SKM-1 (cell line): Measurements from ENCODE around the gene USO1.
"Not testable (repeated sequence)": the region's sequence is repeated elsewhere in the genome, so short reads cannot be mapped to it uniquely, and the experiment has no call there.

Experiments used
- DNase-seq: peaks from one replicate; lab custom pipeline; 2025; ENCODE audit not compliant: unreplicated experiment; lab: John Stamatoyannopoulos, UW

USO1 gene

DNA sequence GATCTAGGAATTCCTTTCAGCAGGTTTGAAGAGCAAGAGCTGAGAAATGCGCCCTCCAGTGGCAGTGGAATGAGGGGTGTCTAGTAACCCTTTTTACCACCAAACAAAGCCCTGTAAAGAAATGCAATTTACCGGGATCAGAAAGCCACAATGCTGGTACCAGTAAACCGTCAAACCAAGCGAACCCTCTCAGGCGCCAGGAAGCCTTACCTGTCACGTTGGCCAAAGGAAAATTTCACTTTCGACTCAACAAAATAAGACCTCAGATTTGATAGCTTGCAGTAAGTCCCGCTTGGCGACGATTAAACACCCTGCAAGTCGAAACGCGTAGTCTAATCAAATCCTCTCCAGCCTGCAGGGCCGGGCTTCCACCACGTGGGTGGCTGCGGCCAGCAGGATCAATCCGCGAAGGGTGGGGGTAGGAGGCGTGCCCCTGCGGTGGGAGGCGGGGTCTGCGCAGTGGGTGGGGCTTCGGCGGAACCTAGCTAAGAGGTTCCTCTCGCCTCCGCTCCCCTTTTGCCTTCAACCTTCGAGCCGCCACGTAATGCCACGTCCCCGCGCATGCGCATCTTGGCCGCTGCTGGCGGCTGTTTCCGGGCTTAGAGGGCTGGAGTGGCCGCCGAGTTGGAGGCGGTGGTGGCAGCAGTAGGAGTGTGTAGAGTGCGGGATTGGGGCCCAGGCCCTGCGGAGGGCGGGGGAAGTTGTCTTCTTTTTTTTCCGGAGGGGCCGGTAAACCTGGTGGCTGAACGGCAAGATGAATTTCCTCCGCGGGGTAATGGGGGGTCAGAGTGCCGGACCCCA lies at the start of gene USO1:
Gene USO1 (plus strand): TSS at position 512 of the 801 bp plus-strand sequence. CDS start 243 bp downstream, at position 755.
- DNase-seq: peak; percentile 97

- no peak for DNase-seq
Observed at GRCh38 chr4:75675004-75675531, 49.3 kb upstream of the USO1 start.

- no peak for DNase-seq
Observed at GRCh38 chr4:75678473-75678872, 45.9 kb upstream of the USO1 start.

GRCh38 chr4:75678965-75679364 lies 45.4 kb upstream of the USO1 start:
- DNase-seq: no peak

GRCh38 chr4:75679876-75680575 lies 44.4 kb upstream of the USO1 start:
- DNase-seq: no peak

DNA sequence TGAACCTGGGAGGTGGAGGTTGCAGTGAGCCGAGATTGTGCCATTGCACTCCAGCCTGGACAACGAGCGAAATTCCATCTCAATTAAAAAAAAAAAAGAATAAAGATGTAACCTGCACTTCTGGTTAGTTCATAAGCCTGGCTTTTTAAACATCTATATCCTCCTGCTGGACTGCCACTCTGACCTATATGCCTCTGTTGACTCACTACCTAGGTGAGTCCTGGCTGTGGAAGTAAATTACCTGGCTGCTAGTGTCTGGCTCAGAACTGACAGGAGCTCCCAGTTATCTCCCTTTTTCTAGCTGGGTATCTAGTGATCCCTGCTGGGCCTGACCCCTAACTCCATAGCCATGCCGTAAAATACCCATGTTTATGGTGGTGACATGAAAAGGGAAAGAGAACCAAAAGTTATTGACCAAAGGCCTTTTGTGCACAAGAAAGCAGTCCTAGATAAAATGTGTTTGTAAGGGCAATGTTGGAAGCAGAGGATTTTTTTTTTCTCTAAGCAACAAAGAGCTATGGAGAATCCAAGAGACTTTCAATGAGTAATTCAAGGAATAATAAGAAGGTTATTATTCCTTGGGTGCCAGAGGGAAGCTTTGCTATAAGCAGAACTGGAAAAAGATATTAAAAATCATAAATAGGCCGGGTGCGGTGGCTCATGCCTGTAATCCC lies 40.8 kb upstream of the USO1 start:
- DNase-seq: no peak

DNA sequence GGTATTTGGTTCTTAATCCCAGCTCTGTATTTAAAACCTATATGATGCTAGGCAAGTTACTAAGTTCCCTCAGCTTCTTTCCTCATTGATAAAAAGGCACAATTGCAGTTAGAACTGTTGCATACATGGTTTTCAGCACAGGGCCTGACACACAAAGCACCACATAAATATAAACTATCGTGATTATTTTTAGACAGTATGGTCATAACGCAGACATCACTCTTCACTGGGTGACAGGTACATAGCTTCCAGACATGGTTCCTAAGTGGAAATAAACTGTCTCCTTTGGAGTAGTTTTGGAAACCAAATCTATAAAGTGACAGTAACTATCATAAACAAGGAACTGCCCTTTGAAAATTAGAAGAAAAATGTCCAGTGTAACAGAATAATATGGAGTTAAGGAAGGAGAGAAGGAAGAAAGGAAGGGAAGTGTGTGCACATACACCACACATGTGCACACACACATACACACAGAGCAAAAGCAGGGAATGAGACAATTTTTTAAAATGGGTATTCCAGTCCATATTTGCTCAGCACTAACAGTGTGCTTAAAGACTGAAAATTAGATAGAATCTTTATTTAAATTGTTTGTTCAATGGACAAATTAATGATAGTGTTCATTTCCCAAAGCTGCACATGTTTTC lies 38.7 kb upstream of the USO1 start:
- no peak for DNase-seq

DNA sequence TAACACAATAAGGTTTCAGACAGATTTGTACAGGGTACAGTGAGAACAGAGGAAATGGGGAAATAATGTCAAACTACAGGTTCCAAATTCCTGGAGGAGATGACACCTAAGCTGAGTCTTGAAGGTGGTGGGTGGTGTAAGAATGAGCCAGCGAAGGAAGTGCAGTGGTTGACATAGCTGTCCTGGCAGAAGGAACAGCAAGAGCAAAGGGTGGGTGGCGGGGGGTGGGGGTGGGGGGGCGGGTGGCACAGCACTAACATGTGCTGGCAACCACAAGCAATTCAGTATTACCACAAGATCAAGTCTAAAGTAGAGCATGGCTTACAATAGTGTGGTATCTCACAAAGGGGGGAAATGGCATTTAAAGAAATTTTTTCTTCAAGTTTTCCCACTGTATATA lies 38.0 kb upstream of the USO1 start:
- no peak for DNase-seq

DNA sequence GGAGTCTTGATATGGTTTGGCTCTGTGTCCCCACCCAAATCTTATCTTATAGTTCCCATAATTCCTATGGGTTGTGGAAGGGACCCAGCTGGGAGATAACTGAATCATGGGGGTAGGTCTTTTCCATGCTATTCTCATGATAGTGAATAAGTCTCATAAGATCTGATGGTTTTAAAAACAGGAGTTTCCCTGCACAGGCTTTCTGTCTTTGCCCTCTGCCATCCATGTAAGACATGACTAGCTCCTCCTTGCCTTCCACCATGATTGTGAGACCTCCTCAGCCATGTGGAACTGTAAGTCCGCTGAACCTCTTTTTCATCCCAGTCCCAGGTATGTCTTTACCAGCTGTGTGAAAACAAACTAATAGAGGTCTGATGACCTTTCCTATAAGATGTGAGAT lies 37.3 kb upstream of the USO1 start:
- DNase-seq: not testable (repeated sequence)

- DNase-seq: not testable (repeated sequence)
Observed at GRCh38 chr4:75692066-75692465, 32.3 kb upstream of the USO1 start.

GRCh38 chr4:75696071-75696470 lies 28.3 kb upstream of the USO1 start:
- DNase-seq: no peak

- DNase-seq: no peak
Observed at GRCh38 chr4:75696581-75696980, 27.8 kb upstream of the USO1 start.

DNA sequence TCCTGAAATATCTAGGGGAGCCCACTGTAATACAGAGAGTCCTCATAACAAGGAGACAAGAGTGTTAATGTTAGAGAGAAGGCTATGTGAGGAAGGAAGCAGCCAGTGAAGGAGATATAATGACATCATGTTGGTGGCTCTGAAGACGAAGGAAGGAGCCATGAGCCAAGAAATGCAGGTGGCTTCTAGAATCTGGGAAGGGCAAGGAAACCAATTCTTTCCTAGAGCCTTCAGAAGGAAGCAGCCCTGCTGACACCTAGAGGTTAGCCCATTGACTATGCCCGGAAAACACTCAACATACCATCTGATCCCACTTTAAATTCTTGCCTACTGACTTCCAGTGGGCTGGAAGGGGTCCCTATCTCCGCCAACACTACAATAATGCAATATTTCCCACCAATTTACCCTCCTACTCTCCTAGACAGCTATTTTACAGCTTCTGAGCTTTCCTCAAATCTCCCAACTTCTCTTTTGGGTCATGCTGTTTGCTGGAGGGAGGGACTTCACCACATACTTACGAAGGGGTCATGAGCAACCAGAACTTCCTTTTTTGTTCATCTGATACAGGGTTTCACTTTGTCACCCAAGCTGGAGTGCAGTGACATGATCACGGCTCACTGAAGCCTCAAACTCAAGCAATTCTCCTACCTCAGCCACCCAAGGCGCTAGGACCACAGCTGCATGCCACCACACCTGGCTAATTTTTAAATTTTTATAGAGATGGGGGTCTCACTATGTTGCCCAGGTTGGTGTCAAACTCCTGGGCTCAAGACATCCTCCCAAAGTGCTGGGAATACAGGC lies 26.0 kb upstream of the USO1 start:
- peak; percentile 42 for DNase-seq

GRCh38 chr4:75698963-75699228 lies 25.5 kb upstream of the USO1 start:
- DNase-seq: no peak

DNA sequence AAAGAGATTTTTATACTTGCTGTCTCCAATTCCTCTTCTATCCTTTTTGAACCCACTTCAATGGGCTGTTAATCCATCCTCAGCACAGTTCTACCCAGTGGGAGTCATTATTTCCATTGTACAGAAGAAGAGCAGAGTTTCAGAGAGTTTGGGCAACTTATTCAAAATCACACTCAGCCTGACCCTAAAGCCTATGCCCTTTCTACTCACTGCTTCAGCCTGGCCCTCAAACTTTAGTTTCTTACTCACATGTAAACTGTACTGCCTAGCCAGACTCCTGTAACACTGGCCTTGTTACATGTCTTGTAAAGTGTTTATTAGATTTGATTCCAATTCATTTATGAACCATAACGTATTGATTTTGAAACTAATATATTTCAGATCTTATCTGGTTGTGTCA lies 25.1 kb upstream of the USO1 start:
- no peak for DNase-seq

DNA sequence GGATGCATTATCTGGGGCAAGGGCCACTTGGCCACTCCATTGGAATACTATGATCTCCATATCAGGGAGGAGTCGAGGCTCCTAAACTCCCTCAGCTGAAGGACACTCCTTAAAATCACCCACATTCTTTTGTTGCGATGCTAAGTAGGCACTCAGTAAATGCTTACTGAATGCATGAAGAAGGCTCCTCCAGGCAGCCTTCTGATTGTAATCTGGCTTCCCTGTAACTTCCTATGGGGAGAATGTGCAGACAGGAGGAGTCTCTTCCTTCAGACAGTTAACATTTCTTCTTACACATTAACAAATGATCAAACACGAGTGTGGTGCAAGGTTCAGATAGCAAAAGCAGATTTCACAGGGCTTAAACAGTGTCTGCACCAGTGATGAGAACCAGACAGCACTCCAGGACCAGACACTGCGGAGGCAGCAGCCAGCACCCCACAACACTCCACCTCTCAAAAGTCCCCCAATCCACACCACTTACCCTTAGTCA lies 21.4 kb upstream of the USO1 start:
- no peak for DNase-seq

- no peak for DNase-seq
Observed at GRCh38 chr4:75705198-75705977, 19.0 kb upstream of the USO1 start.

GRCh38 chr4:75708218-75708691 lies 16.1 kb upstream of the USO1 start:
- no peak for DNase-seq

GRCh38 chr4:75710246-75710645 lies 14.1 kb upstream of the USO1 start:
- no peak for DNase-seq

- no peak for DNase-seq
Observed at GRCh38 chr4:75714011-75714410, 10.4 kb upstream of the USO1 start.
